ENCODE measurements around the gene F2RL3.

GRCh38 chr19:16934489-16934888 is 45.7 kb downstream of the F2RL3 start:
- TF ChIP-seq CTCF (IDR thresholded peaks at IDR 0.05): no peak
- TF ChIP-seq POLR2A (IDR thresholded peaks at IDR 0.05): no peak
